GM12875 (cell line): ENCODE results near the gene PACSIN2.
A peak's percentile ranks its signal among the peaks of the same experiment; 100 is the strongest.

Experiments
- H3K4me3 ChIP-seq: one replicate; pipeline ENCODE4 v1.5.1; 2011; ENCODE audit warnings: low read depth, low read length, control low read depth
- CTCF ChIP-seq: IDR thresholded peaks from 2 replicates; pipeline ENCODE4 v1.5.1; 2011; ENCODE audit warnings: low read depth, mild to moderate bottlenecking, control low read depth, inconsistent platforms, low read length, moderate library complexity, borderline replicate concordance; ENCODE audit not compliant: insufficient read depth

Gene PACSIN2

GRCh38 chr22:42934338-42934737 is 80.6 kb downstream of the PACSIN2 start:
- peak overlapping the region; percentile 17 for H3K4me3 ChIP-seq
- TF ChIP-seq CTCF, result no peak

- no peak for TF ChIP-seq CTCF
- peak overlapping the region; percentile 38 for H3K4me3 ChIP-seq
Measured at GRCh38 chr22:42933485-42934091, 81.4 kb downstream of the PACSIN2 start.

GRCh38 chr22:42932857-42933484 is 82.0 kb downstream of the PACSIN2 start:
- H3K4me3 ChIP-seq, result peak overlapping the region; percentile 38
- TF ChIP-seq CTCF, result no peak

GRCh38 chr22:42932197-42932519 is 82.8 kb downstream of the PACSIN2 start:
- TF ChIP-seq CTCF, result no peak

GRCh38 chr22:42931421-42932196 is 83.3 kb downstream of the PACSIN2 start:
- TF ChIP-seq CTCF, result no peak
- H3K4me3 ChIP-seq, result peak overlapping the region; percentile 41

More at GRCh38 chr22:42932197-42932519, 82.8 kb downstream of the PACSIN2 start:
- H3K4me3 ChIP-seq, result peak overlapping the region; percentile 41

GRCh38 chr22:42930810-42931420 is 84.0 kb downstream of the PACSIN2 start:
- TF ChIP-seq CTCF, result 0 out of 2 replicates have a peak, but pooled peaks have one; percentile 3
- H3K4me3 ChIP-seq, result peak overlapping the region; percentile 1
